ENCODE measurements around the gene CD164L2.

CD164L2 gene

DNA sequence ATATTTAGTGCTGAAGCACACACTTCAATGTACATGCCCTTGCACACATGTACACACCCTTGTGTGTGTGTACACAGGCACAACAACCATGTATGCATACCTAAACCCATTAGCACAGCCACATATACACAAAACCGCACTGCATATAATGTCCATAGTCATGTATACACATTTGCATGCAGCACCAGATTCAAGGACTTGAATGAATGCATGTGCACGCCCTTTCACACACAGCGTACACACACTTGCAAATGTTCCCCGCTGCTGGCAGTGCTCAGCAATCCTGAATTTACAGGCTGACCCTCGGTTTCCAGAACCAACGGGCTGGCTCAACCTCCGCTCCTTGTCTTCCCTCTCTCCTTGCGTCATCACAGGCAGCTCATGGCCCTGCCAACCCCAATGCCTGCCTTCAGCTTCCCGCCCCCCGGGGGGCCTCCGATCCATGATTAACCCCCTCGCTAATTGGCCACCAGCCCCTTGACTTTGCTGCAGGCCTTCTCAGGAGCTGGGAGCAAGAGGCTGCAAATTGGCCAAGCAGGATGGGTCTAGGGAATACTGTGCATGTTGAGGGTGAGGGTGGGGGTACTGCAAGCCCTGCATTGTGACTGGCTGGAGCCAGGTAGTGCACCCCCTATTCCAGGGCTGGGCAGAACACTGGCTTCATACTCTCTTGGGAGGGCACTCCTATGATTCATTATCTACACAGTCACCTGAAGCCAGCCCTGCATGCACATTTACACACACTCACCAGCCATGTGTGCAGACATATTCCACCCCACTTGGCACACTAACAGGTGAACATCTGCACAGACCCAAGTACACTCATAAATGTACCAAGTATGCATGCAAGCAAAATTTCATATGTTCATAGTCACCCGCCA, 17.2 kb upstream of the CD164L2 start:
- H3K4me3 ChIP-seq (ENCODE audit: low read depth, low read length): no peak overlapping the region
- H3K9me3 ChIP-seq (ENCODE audit: control insufficient read depth, insufficient read depth, low read depth, low read length): no peaks in the 10 kb centered on the region
- no peaks in the 10 kb centered on the region for H3K4me1 ChIP-seq (ENCODE audit: control insufficient read depth, insufficient read depth, low read length)
- TF ChIP-seq, protein P1, sequence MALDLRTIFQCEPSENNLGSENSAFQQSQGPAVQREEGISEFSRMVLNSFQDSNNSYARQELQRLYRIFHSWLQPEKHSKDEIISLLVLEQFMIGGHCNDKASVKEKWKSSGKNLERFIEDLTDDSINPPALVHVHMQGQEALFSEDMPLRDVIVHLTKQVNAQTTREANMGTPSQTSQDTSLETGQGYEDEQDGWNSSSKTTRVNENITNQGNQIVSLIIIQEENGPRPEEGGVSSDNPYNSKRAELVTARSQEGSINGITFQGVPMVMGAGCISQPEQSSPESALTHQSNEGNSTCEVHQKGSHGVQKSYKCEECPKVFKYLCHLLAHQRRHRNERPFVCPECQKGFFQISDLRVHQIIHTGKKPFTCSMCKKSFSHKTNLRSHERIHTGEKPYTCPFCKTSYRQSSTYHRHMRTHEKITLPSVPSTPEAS (tag by site-specific recombination; IDR thresholded peaks at IDR 0.05): peak; percentile 56; the same call in 1 of the 2 replicates
- TF ChIP-seq BCL11B (tag by site-specific recombination; IDR thresholded peaks at IDR 0.05; ENCODE audit: low read depth): no peak
- CTCF ChIA-PET: interaction anchor here (0.6 to 7.4 kb wide), 2 partner anchors 102 to 168 kb away, joined by 3 to 202 read pairs; no protein-coding TSS in a partner anchor
- H3K27ac ChIP-seq (ENCODE audit: extremely low read depth, low read depth, low read length): no peak overlapping the region
- peaks cover 0 to 12% of the 10 kb centered on the region in 2 experiments; a peak in 1 of 3 replicates for H3K36me3 ChIP-seq (ENCODE audit: control insufficient read depth in 2 of 2, insufficient read depth in 1 of 2, low read length in 2 of 2)
- POLR2A ChIA-PET: interaction anchor here (0.9 kb wide), 1 partner anchor 35 kb away, joined by 5 read pairs; no protein-coding TSS in a partner anchor

DNA sequence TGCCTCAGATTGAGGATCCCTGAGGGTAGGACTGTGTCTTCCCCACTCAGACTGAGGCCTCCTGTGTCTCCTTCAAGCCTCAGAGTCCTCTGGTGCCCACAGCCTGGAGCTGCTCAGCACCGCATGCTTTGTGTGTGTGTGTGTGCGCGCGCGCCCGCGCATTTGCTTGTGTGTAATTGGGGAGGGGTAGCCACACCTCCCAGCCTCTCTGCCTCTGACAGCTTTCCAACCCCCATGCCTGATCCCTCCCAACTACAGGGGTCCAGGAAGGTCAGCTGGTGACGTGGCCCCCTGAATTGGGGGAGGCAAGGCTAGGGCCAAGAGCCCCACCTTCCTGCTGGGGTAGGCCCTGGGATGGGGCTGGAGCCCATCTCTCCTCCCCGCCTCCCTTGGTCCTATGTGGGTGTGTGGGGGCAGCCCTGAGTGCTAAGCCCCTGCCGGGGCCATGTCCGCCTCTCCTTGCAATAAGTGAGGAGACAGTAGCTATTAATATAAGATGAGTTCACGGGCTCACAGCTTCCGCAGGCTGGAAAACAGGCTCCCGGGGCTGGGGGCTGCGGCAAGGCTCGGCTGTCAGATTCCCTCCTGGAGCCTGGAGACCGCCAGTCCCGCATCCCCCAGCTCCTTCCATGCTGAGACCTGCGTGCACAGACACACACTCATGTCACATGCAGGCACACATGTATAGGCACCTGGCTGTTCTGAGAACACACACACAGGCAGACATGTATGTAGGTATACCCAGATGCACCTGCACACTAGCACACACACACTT, 16.3 kb upstream of the CD164L2 start:
- ChIA-PET CTCF (interaction anchor here (0.7 to 7.4 kb wide), 4 partner anchors 17 to 208 kb away, joined by 3 to 202 read pairs (median 6); no protein-coding TSS in a partner anchor), POLR2A (interaction anchor here (0.6 to 0.8 kb wide), 2 partner anchors 21 to 102 kb away, joined by 3 to 8 read pairs; no protein-coding TSS in a partner anchor)
- Histone ChIP-seq H3K9me3 (ENCODE audit: control insufficient read depth, insufficient read depth, low read depth, low read length) (no peaks in the 10 kb centered on the region), H3K27ac (ENCODE audit: extremely low read depth, low read depth, low read length) (no peak overlapping the region), H3K4me3 (ENCODE audit: low read depth, low read length) (no peak overlapping the region), H3K36me3 (ENCODE audit: control insufficient read depth in 2 of 2, insufficient read depth in 1 of 2, low read length in 2 of 2) (peaks cover 0 to 6% of the 10 kb centered on the region in 2 experiments; a peak in 1 of 3 replicates), H3K4me1 (ENCODE audit: control insufficient read depth, insufficient read depth, low read length) (no peaks in the 10 kb centered on the region)
- TF ChIP-seq, protein P2, sequence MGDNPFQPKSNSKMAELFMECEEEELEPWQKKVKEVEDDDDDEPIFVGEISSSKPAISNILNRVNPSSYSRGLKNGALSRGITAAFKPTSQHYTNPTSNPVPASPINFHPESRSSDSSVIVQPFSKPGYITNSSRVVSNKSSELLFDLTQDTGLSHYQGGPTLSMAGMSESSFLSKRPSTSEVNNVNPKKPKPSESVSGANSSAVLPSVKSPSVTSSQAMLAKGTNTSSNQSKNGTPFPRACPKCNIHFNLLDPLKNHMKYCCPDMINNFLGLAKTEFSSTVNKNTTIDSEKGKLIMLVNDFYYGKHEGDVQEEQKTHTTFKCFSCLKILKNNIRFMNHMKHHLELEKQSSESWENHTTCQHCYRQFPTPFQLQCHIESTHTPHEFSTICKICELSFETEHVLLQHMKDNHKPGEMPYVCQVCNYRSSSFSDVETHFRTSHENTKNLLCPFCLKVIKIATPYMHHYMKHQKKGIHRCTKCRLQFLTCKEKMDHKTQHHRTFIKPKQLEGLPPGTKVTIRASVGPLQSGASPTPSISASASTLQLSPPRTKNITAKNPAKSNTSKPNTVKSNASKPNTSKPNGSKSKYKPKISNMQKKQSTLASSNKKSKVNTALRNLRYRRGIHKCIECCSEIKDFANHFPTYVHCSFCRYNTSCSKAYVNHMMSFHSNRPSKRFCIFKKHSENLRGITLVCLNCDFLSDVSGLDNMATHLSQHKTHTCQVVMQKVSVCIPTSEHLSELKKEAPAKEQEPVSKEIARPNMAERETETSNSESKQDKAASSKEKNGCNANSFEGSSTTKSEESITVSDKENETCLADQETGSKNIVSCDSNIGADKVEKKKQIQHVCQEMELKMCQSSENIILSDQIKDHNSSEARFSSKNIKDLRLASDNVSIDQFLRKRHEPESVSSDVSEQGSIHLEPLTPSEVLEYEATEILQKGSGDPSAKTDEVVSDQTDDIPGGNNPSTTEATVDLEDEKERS (tag by site-specific recombination; IDR thresholded peaks at IDR 0.05): no peak
- TF ChIP-seq ZNF521 (tag by site-specific recombination; IDR thresholded peaks at IDR 0.05) (no peak), ZNF274 (IDR thresholded peaks at IDR 0.05; ENCODE audit: low read length) (no peak), ZNF274 (tag by site-specific recombination; IDR thresholded peaks at IDR 0.05; ENCODE audit: borderline replicate concordance) (no peak), ZBTB17 (tag by site-specific recombination; IDR thresholded peaks at IDR 0.05) (no peak), MEIS1 (CRISPR knock-in tag; IDR thresholded peaks at IDR 0.05; ENCODE audit: borderline replicate concordance) (no peak), ZNF266 (tag by site-specific recombination; IDR thresholded peaks at IDR 0.05; ENCODE audit: low read depth) (no peak), ZNF621 (tag by site-specific recombination; IDR thresholded peaks at IDR 0.05) (no peak), ZFHX2 (tag by site-specific recombination; conservative IDR thresholded peaks at IDR 0.05) (peak; percentile 58), TRIM28 (IDR thresholded peaks at IDR 0.05; ENCODE audit: borderline replicate concordance, low read length) (no peak), SP3 (tag by site-specific recombination; IDR thresholded peaks at IDR 0.05) (no peak), ZNF221 (tag by site-specific recombination; IDR thresholded peaks at IDR 0.05; ENCODE audit: borderline replicate concordance) (no peak), EGR2 (tag by site-specific recombination; IDR thresholded peaks at IDR 0.05; ENCODE audit: low read depth) (0 out of 2 replicates have a peak, but pooled peaks have one; percentile 9), ZNF211 (tag by site-specific recombination; IDR thresholded peaks at IDR 0.05; ENCODE audit: low read depth) (no peak), ZNF341 (tag by site-specific recombination; IDR thresholded peaks at IDR 0.05; ENCODE audit: low read depth) (no peak)
- TF ChIP-seq, protein P3, sequence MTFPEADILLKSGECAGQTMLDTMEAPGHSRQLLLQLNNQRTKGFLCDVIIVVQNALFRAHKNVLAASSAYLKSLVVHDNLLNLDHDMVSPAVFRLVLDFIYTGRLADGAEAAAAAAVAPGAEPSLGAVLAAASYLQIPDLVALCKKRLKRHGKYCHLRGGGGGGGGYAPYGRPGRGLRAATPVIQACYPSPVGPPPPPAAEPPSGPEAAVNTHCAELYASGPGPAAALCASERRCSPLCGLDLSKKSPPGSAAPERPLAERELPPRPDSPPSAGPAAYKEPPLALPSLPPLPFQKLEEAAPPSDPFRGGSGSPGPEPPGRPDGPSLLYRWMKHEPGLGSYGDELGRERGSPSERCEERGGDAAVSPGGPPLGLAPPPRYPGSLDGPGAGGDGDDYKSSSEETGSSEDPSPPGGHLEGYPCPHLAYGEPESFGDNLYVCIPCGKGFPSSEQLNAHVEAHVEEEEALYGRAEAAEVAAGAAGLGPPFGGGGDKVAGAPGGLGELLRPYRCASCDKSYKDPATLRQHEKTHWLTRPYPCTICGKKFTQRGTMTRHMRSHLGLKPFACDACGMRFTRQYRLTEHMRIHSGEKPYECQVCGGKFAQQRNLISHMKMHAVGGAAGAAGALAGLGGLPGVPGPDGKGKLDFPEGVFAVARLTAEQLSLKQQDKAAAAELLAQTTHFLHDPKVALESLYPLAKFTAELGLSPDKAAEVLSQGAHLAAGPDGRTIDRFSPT (tag by site-specific recombination; IDR thresholded peaks at IDR 0.05): no peak
- TF ChIP-seq, protein P4, sequence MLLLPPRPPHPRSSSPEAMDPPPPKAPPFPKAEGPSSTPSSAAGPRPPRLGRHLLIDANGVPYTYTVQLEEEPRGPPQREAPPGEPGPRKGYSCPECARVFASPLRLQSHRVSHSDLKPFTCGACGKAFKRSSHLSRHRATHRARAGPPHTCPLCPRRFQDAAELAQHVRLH (tag by site-specific recombination; IDR thresholded peaks at IDR 0.05): no peak
- TF ChIP-seq, protein P5, sequence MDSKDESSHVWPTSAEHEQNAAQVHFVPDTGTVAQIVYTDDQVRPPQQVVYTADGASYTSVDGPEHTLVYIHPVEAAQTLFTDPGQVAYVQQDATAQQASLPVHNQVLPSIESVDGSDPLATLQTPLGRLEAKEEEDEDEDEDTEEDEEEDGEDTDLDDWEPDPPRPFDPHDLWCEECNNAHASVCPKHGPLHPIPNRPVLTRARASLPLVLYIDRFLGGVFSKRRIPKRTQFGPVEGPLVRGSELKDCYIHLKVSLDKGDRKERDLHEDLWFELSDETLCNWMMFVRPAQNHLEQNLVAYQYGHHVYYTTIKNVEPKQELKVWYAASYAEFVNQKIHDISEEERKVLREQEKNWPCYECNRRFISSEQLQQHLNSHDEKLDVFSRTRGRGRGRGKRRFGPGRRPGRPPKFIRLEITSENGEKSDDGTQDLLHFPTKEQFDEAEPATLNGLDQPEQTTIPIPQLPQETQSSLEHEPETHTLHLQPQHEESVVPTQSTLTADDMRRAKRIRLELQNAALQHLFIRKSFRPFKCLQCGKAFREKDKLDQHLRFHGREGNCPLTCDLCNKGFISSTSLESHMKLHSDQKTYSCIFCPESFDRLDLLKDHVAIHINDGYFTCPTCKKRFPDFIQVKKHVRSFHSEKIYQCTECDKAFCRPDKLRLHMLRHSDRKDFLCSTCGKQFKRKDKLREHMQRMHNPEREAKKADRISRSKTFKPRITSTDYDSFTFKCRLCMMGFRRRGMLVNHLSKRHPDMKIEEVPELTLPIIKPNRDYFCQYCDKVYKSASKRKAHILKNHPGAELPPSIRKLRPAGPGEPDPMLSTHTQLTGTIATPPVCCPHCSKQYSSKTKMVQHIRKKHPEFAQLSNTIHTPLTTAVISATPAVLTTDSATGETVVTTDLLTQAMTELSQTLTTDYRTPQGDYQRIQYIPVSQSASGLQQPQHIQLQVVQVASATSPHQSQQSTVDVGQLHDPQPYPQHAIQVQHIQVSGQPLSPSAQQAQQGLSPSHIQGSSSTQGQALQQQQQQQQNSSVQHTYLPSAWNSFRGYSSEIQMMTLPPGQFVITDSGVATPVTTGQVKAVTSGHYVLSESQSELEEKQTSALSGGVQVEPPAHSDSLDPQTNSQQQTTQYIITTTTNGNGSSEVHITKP (tag by site-specific recombination; IDR thresholded peaks at IDR 0.05): no peak

All from HEK293 (cell line).